Activated CD8-positive, alpha-beta memory T cell treated with anti-CD3 and anti-CD28 coated beads, Interleukin-2, amount 50 U/mL, for 1 hour (primary cell): ENCODE results near the gene TNIK.

ENCODE experiments used
- DNase-seq: peaks from one replicate; pipeline ENCODE4 v3.0.0-alpha.2; 2020; ENCODE audit errors: extremely low read depth

Gene TNIK

DNA sequence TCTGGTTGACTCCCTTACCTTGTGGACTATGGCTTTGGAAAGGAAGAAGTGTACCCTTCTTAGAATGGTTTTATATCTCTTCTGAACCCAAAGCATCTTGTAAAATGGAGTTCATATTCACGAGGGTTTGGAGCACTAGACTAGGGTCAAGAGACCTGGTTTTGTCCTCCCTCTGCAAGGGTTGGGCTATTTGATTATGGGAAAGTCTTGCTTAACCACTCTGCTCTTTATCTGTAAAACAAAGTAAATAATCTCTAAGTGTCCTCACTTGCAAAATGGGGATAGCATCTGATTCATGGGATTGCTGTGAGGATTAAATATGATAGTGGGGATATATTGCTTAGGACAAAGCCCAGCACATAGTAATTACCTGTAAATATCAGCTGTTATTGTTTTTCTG is 415.8 kb downstream of the TNIK start:
- DNase-seq, result no peak

DNA sequence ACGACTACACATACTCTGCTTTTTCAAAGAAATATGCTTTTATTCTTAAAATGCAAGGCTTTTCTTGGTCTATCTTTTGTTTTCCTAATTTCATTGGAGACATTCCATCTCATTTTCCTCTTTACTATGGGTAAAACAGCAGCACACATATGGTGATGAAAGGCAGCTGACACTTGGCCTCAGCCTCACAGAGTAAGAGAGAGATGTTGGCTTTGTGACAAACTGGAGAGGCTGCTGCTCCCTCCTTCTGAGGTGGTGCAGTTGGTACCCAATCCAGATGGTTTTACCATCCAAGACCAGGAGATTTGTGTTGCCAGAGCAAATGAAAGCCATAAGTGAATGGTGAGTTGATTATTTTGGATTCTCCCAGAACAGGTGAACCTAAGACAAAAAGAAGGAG is 420.5 kb downstream of the TNIK start:
- DNase-seq, result no peak

DNA sequence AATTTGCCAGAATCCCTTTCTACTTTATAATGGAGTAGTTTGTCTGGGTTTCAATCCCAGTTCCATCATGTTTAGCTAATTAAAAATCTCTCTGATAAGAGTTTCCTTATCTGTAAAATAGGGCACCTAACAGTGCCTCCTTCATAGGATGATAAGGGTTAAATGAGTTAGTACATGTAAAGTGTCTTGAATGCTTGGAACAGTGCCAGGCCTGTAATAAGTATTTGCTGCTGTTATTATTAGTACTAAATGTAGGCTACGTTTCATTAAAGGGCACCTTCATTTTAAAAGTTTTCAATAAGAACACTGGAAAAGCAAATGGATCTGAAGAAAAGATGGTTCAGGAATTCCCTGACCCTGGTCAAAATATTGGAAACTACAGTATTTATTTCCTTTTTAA is 421.9 kb downstream of the TNIK start:
- no peak for DNase-seq

- DNase-seq, result no peak
Measured at GRCh38 chr3:171028779-171029232, 431.4 kb downstream of the TNIK start.

DNA sequence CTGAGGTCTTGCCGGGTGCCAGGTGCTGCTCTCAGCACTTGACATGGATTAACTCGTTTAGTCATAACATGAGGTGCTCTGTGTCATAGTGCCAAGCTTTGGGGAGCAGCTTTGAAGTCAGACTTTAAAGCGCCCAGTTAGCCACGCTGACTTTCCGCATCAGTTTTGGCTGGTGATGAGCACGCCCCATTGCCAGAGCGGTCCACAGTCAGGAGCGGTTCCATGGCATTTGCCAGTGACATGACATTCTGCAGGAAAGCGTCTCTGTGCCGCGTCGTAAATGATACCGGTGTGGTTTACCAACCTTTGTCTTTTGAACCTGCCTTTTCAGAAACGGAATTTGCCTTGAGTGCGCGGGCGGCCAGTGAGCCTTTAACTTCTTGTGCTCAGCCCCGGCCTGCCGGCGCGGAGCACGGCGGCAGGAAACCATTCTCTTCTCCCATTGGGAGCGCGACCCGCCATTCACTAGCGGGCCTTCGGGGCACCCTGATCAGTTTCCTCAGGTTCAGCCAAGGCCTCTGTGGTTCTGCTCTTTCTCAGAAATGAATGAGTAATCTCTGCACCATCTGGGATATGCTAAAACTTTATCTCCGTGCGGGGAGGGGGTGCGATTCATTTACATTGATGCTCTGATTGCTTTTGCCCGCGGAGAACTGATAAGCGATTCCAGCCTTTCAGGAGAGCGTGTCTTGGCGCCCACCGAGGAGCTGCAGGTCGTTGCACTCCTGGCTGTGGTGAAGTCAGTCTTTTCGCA is 432.0 kb downstream of the TNIK start:
- no peak for DNase-seq

DNA sequence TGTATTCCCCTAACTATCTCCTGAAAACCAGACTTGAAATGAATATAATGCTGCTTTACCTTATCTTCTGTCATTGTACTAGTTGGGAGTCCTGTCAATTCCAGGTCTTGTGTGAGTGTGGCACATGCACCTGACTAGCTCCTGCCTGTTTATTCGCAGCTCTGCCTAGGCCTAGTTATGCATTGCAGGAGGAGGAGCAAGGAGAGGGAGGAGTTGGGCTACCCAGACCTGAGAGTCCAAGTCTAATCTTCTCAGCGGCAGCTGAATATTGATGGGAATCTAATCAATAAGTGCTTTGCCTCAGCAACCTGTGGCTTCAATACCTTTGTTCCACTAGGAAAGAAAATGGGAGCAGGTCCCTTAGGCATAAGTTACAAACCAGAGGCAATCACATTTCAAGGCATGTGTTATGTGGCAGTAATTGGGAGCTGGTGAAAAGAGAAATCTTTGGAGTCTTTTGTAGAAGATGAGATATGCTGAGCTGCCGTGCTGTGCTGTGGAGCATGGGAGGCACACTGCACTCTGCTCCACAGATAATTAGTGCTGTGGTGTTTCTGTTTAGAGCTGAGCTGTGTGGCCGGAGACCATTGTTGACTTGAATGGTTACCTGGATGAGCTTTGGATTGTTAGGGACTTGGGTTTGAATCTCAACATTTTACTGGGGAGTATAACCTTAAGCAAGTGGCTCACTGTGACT is 433.5 kb downstream of the TNIK start, which contains the start of gene SLC2A2:
SLC2A2 (minus strand) TSS at position 124 of the 697 bp plus-strand sequence; CDS start at position 74, 50 bp downstream.
- no peak for DNase-seq

- DNase-seq, result no peak
Measured at GRCh38 chr3:171023566-171023965, 436.6 kb downstream of the TNIK start.

DNA sequence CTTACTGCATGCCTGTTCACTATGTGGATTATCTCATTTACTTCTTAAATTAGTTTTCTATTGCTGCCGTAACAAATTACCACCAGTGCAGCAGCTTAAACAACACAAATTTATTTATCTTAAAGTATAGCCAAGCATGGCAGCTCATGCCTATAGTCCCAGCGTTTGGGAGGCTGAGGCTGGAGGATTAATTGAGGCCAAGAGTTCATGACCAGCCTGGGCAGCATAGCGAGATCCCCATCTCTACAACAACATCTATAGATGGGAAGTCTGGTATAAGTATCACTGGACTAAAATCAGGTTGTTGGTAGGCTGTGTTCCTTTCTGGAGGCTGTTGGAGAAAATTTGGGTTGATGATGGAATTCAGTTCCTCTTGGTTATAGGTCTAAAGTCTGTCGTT is 438.8 kb downstream of the TNIK start:
- no peak for DNase-seq

DNA sequence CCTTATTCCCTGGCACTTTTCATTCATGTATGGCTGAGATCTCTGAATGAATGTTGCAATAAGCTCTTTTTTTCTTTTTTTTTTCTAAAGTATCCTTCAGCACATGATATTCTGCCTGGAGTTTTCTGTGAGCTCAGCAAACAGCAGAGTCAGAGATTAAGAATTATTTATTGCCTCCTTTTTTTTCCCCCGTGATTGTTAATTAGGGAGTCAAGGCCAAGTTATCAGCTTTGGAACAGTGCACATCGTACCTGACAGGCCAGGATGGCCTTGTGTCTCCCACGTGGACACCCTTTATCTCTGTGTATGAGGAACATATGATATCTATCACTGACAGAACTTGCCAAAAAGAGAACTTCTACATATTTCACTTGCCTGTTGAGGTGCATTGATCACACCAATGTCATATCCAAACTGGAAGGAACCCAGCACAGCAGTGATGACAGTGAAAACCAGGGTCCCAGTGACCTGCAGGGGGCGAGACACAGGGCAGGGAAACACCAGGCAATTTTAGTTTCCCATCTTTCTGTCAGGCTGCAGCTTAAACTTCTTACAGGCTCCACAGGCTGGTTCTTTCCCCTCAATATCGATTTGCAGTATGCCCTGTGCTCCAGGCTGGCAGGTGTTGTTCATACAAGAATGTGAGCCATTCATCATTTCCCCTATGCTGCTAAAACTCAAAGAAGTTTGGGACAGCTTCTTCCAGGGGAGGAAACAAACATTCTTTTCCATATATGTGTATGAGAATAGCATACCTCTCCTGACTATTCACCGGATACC is 441.9 kb downstream of the TNIK start:
- DNase-seq, result no peak

- no peak for DNase-seq
Measured at GRCh38 chr3:171013822-171014748, 446.1 kb downstream of the TNIK start.

DNA sequence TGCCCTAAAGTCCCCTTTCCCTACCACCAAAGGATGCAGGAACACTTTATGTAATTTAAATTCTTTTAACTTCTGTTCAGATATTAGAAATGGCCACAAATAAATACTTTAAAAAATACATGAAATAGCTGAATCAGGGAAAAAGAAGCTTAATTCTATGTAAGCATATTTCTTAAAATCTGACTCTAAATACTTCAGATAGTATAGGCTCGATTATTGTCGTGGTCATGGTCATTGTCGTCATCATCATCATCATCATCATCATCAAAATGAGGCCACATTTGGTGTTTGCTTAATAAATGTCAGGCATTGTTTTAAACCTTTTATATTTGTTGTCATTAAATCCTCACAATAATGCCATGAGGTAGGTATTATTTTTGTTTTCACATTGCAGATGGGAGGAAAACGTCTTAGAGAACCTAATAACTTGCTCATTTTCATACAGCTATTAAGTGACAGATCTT is 448.3 kb downstream of the TNIK start:
- DNase-seq, result no peak
